Measurements from ENCODE around the gene FGG. TPM values are rescaled to one million over a fixed set of nuclear protein-coding genes. Genes with fewer than 3 reads are reported as not detected.

FGG gene
- total and polyA plus RNA-seq, 2 donors (not counting 3 experiments of a cell fraction or from before 2014, with no cell fraction given) = not detected

DNA sequence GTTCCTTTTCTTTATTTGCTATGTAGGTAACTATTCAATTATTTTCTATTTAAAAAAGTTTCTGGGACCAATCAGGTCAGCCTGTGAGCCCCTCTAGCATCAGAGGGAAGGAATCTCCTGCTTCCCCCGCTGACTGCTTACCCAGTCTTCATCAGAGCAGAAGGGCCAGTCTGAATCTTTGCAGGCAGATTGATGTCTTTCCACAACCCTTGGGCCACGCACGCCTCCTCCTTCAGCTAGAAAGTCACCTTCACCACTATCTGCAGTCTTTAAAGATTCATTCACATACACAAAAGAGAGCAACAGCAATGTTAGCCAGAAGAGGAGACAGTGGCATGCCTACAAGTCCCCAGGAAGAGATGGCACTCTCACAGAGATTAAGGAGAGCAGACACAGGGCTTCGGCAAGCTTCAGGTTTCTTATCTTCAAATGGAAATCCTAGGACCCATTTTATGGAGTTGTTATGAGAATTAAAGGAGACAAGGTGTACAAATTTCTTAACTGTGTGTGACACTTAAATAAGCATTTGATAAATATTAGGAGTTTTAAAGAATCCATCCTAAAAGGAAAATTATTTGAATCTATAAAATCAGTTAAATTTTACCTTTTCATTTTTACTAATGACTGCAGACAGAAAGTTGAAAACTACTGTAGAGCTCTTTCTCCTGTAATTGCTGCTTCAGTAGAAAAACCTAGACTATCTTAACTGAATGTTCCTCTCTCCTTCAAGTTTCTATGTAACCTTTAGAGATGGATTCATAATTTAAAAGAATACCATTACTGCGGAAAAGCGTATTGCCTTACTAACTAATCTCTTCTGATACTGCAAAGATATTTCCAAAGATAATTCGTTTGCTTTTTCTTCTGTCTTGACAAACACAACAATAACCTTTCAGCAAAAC is 22.9 kb downstream of the FGG start:
- POLR2A ChIA-PET = no interaction called here
- Histone ChIP-seq H3K9ac (replicated peaks; ENCODE audit: extremely low read depth, insufficient read depth, low read length) (no peak overlapping the region), H3K27me3 (ENCODE audit: control insufficient read depth in 2 of 2, insufficient read depth in 2 of 2, low read length in 2 of 2) (peaks cover 0 to 4% of the 10 kb centered on the region in 2 experiments), H3K4me1 (ENCODE audit: control insufficient read depth, extremely low read depth, insufficient read depth, low read length) (no peaks in the 10 kb centered on the region), H3K27ac (ENCODE audit: insufficient read depth, low read depth, low read length) (no peak overlapping the region), H3K4me3 (replicated peaks in 1 of 3; ENCODE audit: insufficient read depth in 1 of 3, low read depth in 1 of 3, low read length in 3 of 3) (no peak overlapping the region), H3K36me3 (ENCODE audit: control insufficient read depth in 2 of 2, extremely low read depth in 1 of 2, insufficient read depth in 2 of 2, low read length in 2 of 2) (no peaks in the 10 kb centered on the region), H3K9me3 (replicated peaks; ENCODE audit: control insufficient read depth, insufficient read depth, low read length) (no peaks in the 10 kb centered on the region), H4K20me1 (replicated peaks; ENCODE audit: control insufficient read depth, extremely low read depth, insufficient read depth, low read length) (no peaks in the 10 kb centered on the region), H3K9me1 (replicated peaks; ENCODE audit: control insufficient read depth, extremely low read depth, insufficient read depth, low read length) (no peaks in the 10 kb centered on the region), H2AFZ (ENCODE audit: low read depth, low read length) (no peak overlapping the region), H3K4me2 (ENCODE audit: insufficient read depth, low read length) (no peak overlapping the region), H3K79me2 (ENCODE audit: control insufficient read depth, insufficient read depth, low read length) (no peaks in the 10 kb centered on the region)
- no peak for TF ChIP-seq MYC (IDR thresholded peaks at IDR 0.05; ENCODE audit: low read depth, low read length)
- TF ChIP-seq JUN (IDR thresholded peaks at IDR 0.05; ENCODE audit: borderline replicate concordance, insufficient read depth, insufficient read length, low read depth) = no peak
- TF ChIP-seq POLR2A (IDR thresholded peaks at IDR 0.05; ENCODE audit: low read depth, low read length) = no peak
- TF ChIP-seq GATA2 (IDR thresholded peaks at IDR 0.05; ENCODE audit: insufficient read depth, insufficient read length, low read depth, low read length) = no peak
- TF ChIP-seq POLR2AphosphoS5 (IDR thresholded peaks at IDR 0.05; ENCODE audit: insufficient read depth, low read depth, low read length) = no peak
- TF ChIP-seq FOS (IDR thresholded peaks at IDR 0.05; ENCODE audit: borderline replicate concordance, insufficient read depth, low read length) = no peak
- TF ChIP-seq CTCF (IDR thresholded peaks at IDR 0.05; ENCODE audit: extremely low read depth in 1 of 2, insufficient read depth in 1 of 2, low read depth in 1 of 2, low read length in 2 of 2) = no peak
- TF ChIP-seq, protein P1, sequence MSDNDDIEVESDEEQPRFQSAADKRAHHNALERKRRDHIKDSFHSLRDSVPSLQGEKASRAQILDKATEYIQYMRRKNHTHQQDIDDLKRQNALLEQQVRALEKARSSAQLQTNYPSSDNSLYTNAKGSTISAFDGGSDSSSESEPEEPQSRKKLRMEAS (IDR thresholded peaks at IDR 0.05; ENCODE audit: insufficient read depth, insufficient read length) = no peak
- TF ChIP-seq EZH2 (IDR thresholded peaks at IDR 0.05; ENCODE audit: borderline replicate concordance, low read depth, low read length, severe bottlenecking) = no peak
- no peak for FAIRE-seq
- intact Hi-C loops (cut with micrococcal nuclease) (no loop called here), dilution Hi-C loops (cut with MboI; ENCODE audit: extremely low pct_ligation_motif_present, low sequenced_read_pairs) (no loop called here)
- no peak for DNase-seq (ENCODE audit: low read depth, low spot score)
- no TSS peak for BruUV-seq (replicated peaks)
- CTCF ChIA-PET = interaction anchor here (1.1 to 2.2 kb wide), 3 partner anchors 21 to 35 kb away, joined by 3 to 6 read pairs (median 4); no protein-coding TSS in a partner anchor
